Measurements from ENCODE around the gene HS6ST2.

Gene HS6ST2

GRCh38 chrX:132613801-132614200 is 344.6 kb downstream of the HS6ST2 start:
- Histone ChIP-seq H3K9ac (ENCODE audit: low read depth in 1 of 2, low read length in 2 of 2) (no peak overlapping the region), H3K36me3 (ENCODE audit: control insufficient read depth in 1 of 2, insufficient read depth in 2 of 2, low read length in 2 of 2) (no peaks in the 10 kb centered on the region), H3K4me1 (ENCODE audit: control insufficient read depth in 1 of 2, insufficient read depth in 2 of 2, low read length in 2 of 2) (no peaks in the 10 kb centered on the region), H3K27ac (ENCODE audit: low read depth, low read length) (no peak overlapping the region), H3K4me3 (ENCODE audit: low read depth in 1 of 2, low read length in 2 of 2) (no peak overlapping the region), H3K27me3 (ENCODE audit: control insufficient read depth in 1 of 2, insufficient read depth in 2 of 2, low read length in 2 of 2) (no peaks in the 10 kb centered on the region), H3K9me3 (ENCODE audit: control insufficient read depth in 1 of 2, low read length in 2 of 2) (no peaks in the 10 kb centered on the region)

- H3K27ac ChIP-seq (ENCODE audit: low read depth, low read length) = no peak overlapping the region
- no peaks in the 10 kb centered on the region for H3K27me3 ChIP-seq (ENCODE audit: control insufficient read depth in 1 of 2, insufficient read depth in 2 of 2, low read length in 2 of 2)
- no peaks in the 10 kb centered on the region for H3K4me1 ChIP-seq (ENCODE audit: control insufficient read depth in 1 of 2, insufficient read depth in 2 of 2, low read length in 2 of 2)
- H3K9me3 ChIP-seq (ENCODE audit: control insufficient read depth in 1 of 2, low read length in 2 of 2) = no peaks in the 10 kb centered on the region
- H3K4me3 ChIP-seq (ENCODE audit: low read depth in 1 of 2, low read length in 2 of 2) = no peak overlapping the region
- no peaks in the 10 kb centered on the region for H3K36me3 ChIP-seq (ENCODE audit: control insufficient read depth in 1 of 2, insufficient read depth in 2 of 2, low read length in 2 of 2)
- no peak overlapping the region for H3K9ac ChIP-seq (ENCODE audit: low read depth in 1 of 2, low read length in 2 of 2)
Measured at GRCh38 chrX:132612821-132613564, 345.4 kb downstream of the HS6ST2 start.

GRCh38 chrX:132610536-132610935 is 347.9 kb downstream of the HS6ST2 start:
- Histone ChIP-seq H3K27me3 (ENCODE audit: control insufficient read depth in 1 of 2, insufficient read depth in 2 of 2, low read length in 2 of 2) (no peaks in the 10 kb centered on the region), H3K4me1 (ENCODE audit: control insufficient read depth in 1 of 2, insufficient read depth in 2 of 2, low read length in 2 of 2) (no peaks in the 10 kb centered on the region), H3K27ac (ENCODE audit: low read depth, low read length) (no peak overlapping the region), H3K9me3 (ENCODE audit: control insufficient read depth in 1 of 2, low read length in 2 of 2) (no peaks in the 10 kb centered on the region), H3K36me3 (ENCODE audit: control insufficient read depth in 1 of 2, insufficient read depth in 2 of 2, low read length in 2 of 2) (no peaks in the 10 kb centered on the region), H3K9ac (ENCODE audit: low read depth in 1 of 2, low read length in 2 of 2) (no peak overlapping the region), H3K4me3 (ENCODE audit: low read depth in 1 of 2, low read length in 2 of 2) (no peak overlapping the region)

GRCh38 chrX:132609362-132609848 is 349.0 kb downstream of the HS6ST2 start:
- H3K9me3 ChIP-seq (ENCODE audit: control insufficient read depth in 1 of 2, low read length in 2 of 2) = no peaks in the 10 kb centered on the region
- no peaks in the 10 kb centered on the region for H3K27me3 ChIP-seq (ENCODE audit: control insufficient read depth in 1 of 2, insufficient read depth in 2 of 2, low read length in 2 of 2)
- H3K4me1 ChIP-seq (ENCODE audit: control insufficient read depth in 1 of 2, insufficient read depth in 2 of 2, low read length in 2 of 2) = no peaks in the 10 kb centered on the region
- no peak overlapping the region for H3K9ac ChIP-seq (ENCODE audit: low read depth in 1 of 2, low read length in 2 of 2)
- H3K4me3 ChIP-seq (ENCODE audit: low read depth in 1 of 2, low read length in 2 of 2) = no peak overlapping the region
- no peak overlapping the region for H3K27ac ChIP-seq (ENCODE audit: low read depth, low read length)
- no peaks in the 10 kb centered on the region for H3K36me3 ChIP-seq (ENCODE audit: control insufficient read depth in 1 of 2, insufficient read depth in 2 of 2, low read length in 2 of 2)

- Histone ChIP-seq H3K9ac (ENCODE audit: low read depth in 1 of 2, low read length in 2 of 2) (no peak overlapping the region), H3K27ac (ENCODE audit: low read depth, low read length) (no peak overlapping the region), H3K4me3 (ENCODE audit: low read depth in 1 of 2, low read length in 2 of 2) (no peak overlapping the region), H3K27me3 (ENCODE audit: control insufficient read depth in 1 of 2, insufficient read depth in 2 of 2, low read length in 2 of 2) (no peaks in the 10 kb centered on the region), H3K36me3 (ENCODE audit: control insufficient read depth in 1 of 2, insufficient read depth in 2 of 2, low read length in 2 of 2) (no peaks in the 10 kb centered on the region), H3K9me3 (ENCODE audit: control insufficient read depth in 1 of 2, low read length in 2 of 2) (no peaks in the 10 kb centered on the region), H3K4me1 (ENCODE audit: control insufficient read depth in 1 of 2, insufficient read depth in 2 of 2, low read length in 2 of 2) (no peaks in the 10 kb centered on the region)
Measured at GRCh38 chrX:132603700-132604286, 354.6 kb downstream of the HS6ST2 start.

- Histone ChIP-seq H3K4me3 (ENCODE audit: low read depth in 1 of 2, low read length in 2 of 2) (no peak overlapping the region), H3K36me3 (ENCODE audit: control insufficient read depth in 1 of 2, insufficient read depth in 2 of 2, low read length in 2 of 2) (no peaks in the 10 kb centered on the region), H3K27me3 (ENCODE audit: control insufficient read depth in 1 of 2, insufficient read depth in 2 of 2, low read length in 2 of 2) (no peaks in the 10 kb centered on the region), H3K27ac (ENCODE audit: low read depth, low read length) (no peak overlapping the region), H3K4me1 (ENCODE audit: control insufficient read depth in 1 of 2, insufficient read depth in 2 of 2, low read length in 2 of 2) (no peaks in the 10 kb centered on the region), H3K9ac (ENCODE audit: low read depth in 1 of 2, low read length in 2 of 2) (no peak overlapping the region), H3K9me3 (ENCODE audit: control insufficient read depth in 1 of 2, low read length in 2 of 2) (no peaks in the 10 kb centered on the region)
Measured at GRCh38 chrX:132602701-132603100, 355.7 kb downstream of the HS6ST2 start.

GRCh38 chrX:132594999-132595398 is 363.4 kb downstream of the HS6ST2 start:
- Histone ChIP-seq H3K4me1 (ENCODE audit: control insufficient read depth in 1 of 2, insufficient read depth in 2 of 2, low read length in 2 of 2) (no peaks in the 10 kb centered on the region), H3K9me3 (ENCODE audit: control insufficient read depth in 1 of 2, low read length in 2 of 2) (no peaks in the 10 kb centered on the region), H3K9ac (ENCODE audit: low read depth in 1 of 2, low read length in 2 of 2) (no peak overlapping the region), H3K4me3 (ENCODE audit: low read depth in 1 of 2, low read length in 2 of 2) (no peak overlapping the region), H3K36me3 (ENCODE audit: control insufficient read depth in 1 of 2, insufficient read depth in 2 of 2, low read length in 2 of 2) (no peaks in the 10 kb centered on the region), H3K27me3 (ENCODE audit: control insufficient read depth in 1 of 2, insufficient read depth in 2 of 2, low read length in 2 of 2) (no peaks in the 10 kb centered on the region), H3K27ac (ENCODE audit: low read depth, low read length) (no peak overlapping the region)

GRCh38 chrX:132594129-132594528 is 364.3 kb downstream of the HS6ST2 start:
- Histone ChIP-seq H3K9ac (ENCODE audit: low read depth in 1 of 2, low read length in 2 of 2) (no peak overlapping the region), H3K4me1 (ENCODE audit: control insufficient read depth in 1 of 2, insufficient read depth in 2 of 2, low read length in 2 of 2) (no peaks in the 10 kb centered on the region), H3K9me3 (ENCODE audit: control insufficient read depth in 1 of 2, low read length in 2 of 2) (no peaks in the 10 kb centered on the region)

GRCh38 chrX:132592880-132593279 is 365.5 kb downstream of the HS6ST2 start:
- Histone ChIP-seq H3K9ac (ENCODE audit: low read depth in 1 of 2, low read length in 2 of 2) (no peak overlapping the region), H3K4me3 (ENCODE audit: low read depth in 1 of 2, low read length in 2 of 2) (no peak overlapping the region), H3K9me3 (ENCODE audit: control insufficient read depth in 1 of 2, low read length in 2 of 2) (no peaks in the 10 kb centered on the region), H3K36me3 (ENCODE audit: control insufficient read depth in 1 of 2, insufficient read depth in 2 of 2, low read length in 2 of 2) (no peaks in the 10 kb centered on the region), H3K4me1 (ENCODE audit: control insufficient read depth in 1 of 2, insufficient read depth in 2 of 2, low read length in 2 of 2) (no peaks in the 10 kb centered on the region), H3K27ac (ENCODE audit: low read depth, low read length) (no peak overlapping the region), H3K27me3 (ENCODE audit: control insufficient read depth in 1 of 2, insufficient read depth in 2 of 2, low read length in 2 of 2) (no peaks in the 10 kb centered on the region)

More at GRCh38 chrX:132594129-132594528, 364.3 kb downstream of the HS6ST2 start:
- H3K36me3 ChIP-seq (ENCODE audit: control insufficient read depth in 1 of 2, insufficient read depth in 2 of 2, low read length in 2 of 2) = no peaks in the 10 kb centered on the region
- no peaks in the 10 kb centered on the region for H3K27me3 ChIP-seq (ENCODE audit: control insufficient read depth in 1 of 2, insufficient read depth in 2 of 2, low read length in 2 of 2)
- H3K4me3 ChIP-seq (ENCODE audit: low read depth in 1 of 2, low read length in 2 of 2) = no peak overlapping the region
- H3K27ac ChIP-seq (ENCODE audit: low read depth, low read length) = no peak overlapping the region

- H3K9ac ChIP-seq (ENCODE audit: low read depth in 1 of 2, low read length in 2 of 2) = no peak overlapping the region
- no peaks in the 10 kb centered on the region for H3K36me3 ChIP-seq (ENCODE audit: control insufficient read depth in 1 of 2, insufficient read depth in 2 of 2, low read length in 2 of 2)
- no peak overlapping the region for H3K27ac ChIP-seq (ENCODE audit: low read depth, low read length)
- H3K27me3 ChIP-seq (ENCODE audit: control insufficient read depth in 1 of 2, insufficient read depth in 2 of 2, low read length in 2 of 2) = no peaks in the 10 kb centered on the region
- no peaks in the 10 kb centered on the region for H3K9me3 ChIP-seq (ENCODE audit: control insufficient read depth in 1 of 2, low read length in 2 of 2)
- H3K4me3 ChIP-seq (ENCODE audit: low read depth in 1 of 2, low read length in 2 of 2) = no peak overlapping the region
- no peaks in the 10 kb centered on the region for H3K4me1 ChIP-seq (ENCODE audit: control insufficient read depth in 1 of 2, insufficient read depth in 2 of 2, low read length in 2 of 2)
Measured at GRCh38 chrX:132591719-132592275, 366.6 kb downstream of the HS6ST2 start.
